Measurements from ENCODE around the gene PATJ.
"Not testable (repeated sequence)": the region's sequence is repeated elsewhere in the genome, so short reads cannot be mapped to it uniquely, and the experiment has no call there.

The PATJ gene

GRCh38 chr1:61741711-61742619, at the start of gene PATJ:
Gene PATJ, plus strand, starts transcription at chr1:61742480. Its CDS starts 20,413 bp downstream, at chr1:61762893.
- intact Hi-C loops (cut with micrococcal nuclease), result no loop called here
- Mint-ChIP-seq H3K4me1 (ENCODE audit: low read depth) (peaks cover 18% of the 10 kb centered on the region), H3K9me3 (no peaks in the 10 kb centered on the region), H3K36me3 (ENCODE audit: low read depth) (no peaks in the 10 kb centered on the region), H3K27ac (peak within 1 kb of the TSS; percentile 39), H3K27me3 (peaks cover 27% of the 10 kb centered on the region), H3K4me3 (peak within 1 kb of the TSS; percentile 79)

- H3K36me3 Mint-ChIP-seq (ENCODE audit: low read depth), result peaks cover 93% of the 10 kb centered on the region
- no peak overlapping the region for H3K27ac Mint-ChIP-seq
- H3K9me3 Mint-ChIP-seq, result no peaks in the 10 kb centered on the region
- H3K4me1 Mint-ChIP-seq (ENCODE audit: low read depth), result no peaks in the 10 kb centered on the region
- H3K27me3 Mint-ChIP-seq, result no peaks in the 10 kb centered on the region
- H3K4me3 Mint-ChIP-seq, result no peak overlapping the region
- intact Hi-C loops (cut with micrococcal nuclease), result no loop called here
These were observed 42.1 kb upstream of the PATJ start for GRCh38 chr1:61699911-61700851.

GRCh38 chr1:61708953-61709907, 33.0 kb upstream of the PATJ start:
- H3K4me1 Mint-ChIP-seq (ENCODE audit: low read depth), result no peaks in the 10 kb centered on the region
- intact Hi-C loops (cut with micrococcal nuclease), result no loop called here
- H3K27ac Mint-ChIP-seq, result no peak overlapping the region
- H3K36me3 Mint-ChIP-seq (ENCODE audit: low read depth), result peaks cover 77% of the 10 kb centered on the region
- H3K4me3 Mint-ChIP-seq, result no peak overlapping the region
- H3K9me3 Mint-ChIP-seq, result no peaks in the 10 kb centered on the region
- no peaks in the 10 kb centered on the region for H3K27me3 Mint-ChIP-seq

GRCh38 chr1:61709908-61710289, 32.4 kb upstream of the PATJ start:
- Mint-ChIP-seq H3K4me3 (no peak overlapping the region), H3K27me3 (no peaks in the 10 kb centered on the region), H3K27ac (no peak overlapping the region), H3K9me3 (no peaks in the 10 kb centered on the region), H3K36me3 (ENCODE audit: low read depth) (peaks cover 77% of the 10 kb centered on the region), H3K4me1 (ENCODE audit: low read depth) (no peaks in the 10 kb centered on the region)
- intact Hi-C loops (cut with micrococcal nuclease), result no loop called here

- H3K27me3 Mint-ChIP-seq; H3K27ac Mint-ChIP-seq; H3K4me3 Mint-ChIP-seq; H3K9me3 Mint-ChIP-seq; intact Hi-C loops (cut with micrococcal nuclease); H3K4me1 Mint-ChIP-seq (ENCODE audit: low read depth): not testable (repeated sequence)
- H3K36me3 Mint-ChIP-seq (ENCODE audit: low read depth), result peaks cover 66% of the 10 kb centered on the region
These were observed 31.0 kb upstream of the PATJ start for GRCh38 chr1:61711257-61711656.

GRCh38 chr1:61711969-61712368, 30.3 kb upstream of the PATJ start:
- no peaks in the 10 kb centered on the region for H3K9me3 Mint-ChIP-seq
- no peak overlapping the region for H3K27ac Mint-ChIP-seq
- H3K4me3 Mint-ChIP-seq, result no peak overlapping the region
- H3K36me3 Mint-ChIP-seq (ENCODE audit: low read depth), result peaks cover 59% of the 10 kb centered on the region
- intact Hi-C loops (cut with micrococcal nuclease), result no loop called here
- no peaks in the 10 kb centered on the region for H3K4me1 Mint-ChIP-seq (ENCODE audit: low read depth)
- H3K27me3 Mint-ChIP-seq, result no peaks in the 10 kb centered on the region

GRCh38 chr1:61718996-61719663, 23.1 kb upstream of the PATJ start:
- H3K9me3 Mint-ChIP-seq; intact Hi-C loops (cut with micrococcal nuclease); H3K4me3 Mint-ChIP-seq; H3K27ac Mint-ChIP-seq; H3K27me3 Mint-ChIP-seq: not testable (repeated sequence)
- H3K36me3 Mint-ChIP-seq (ENCODE audit: low read depth), result peaks cover 49% of the 10 kb centered on the region
- H3K4me1 Mint-ChIP-seq (ENCODE audit: low read depth), result peaks cover 16% of the 10 kb centered on the region

GRCh38 chr1:61724506-61724812, 17.8 kb upstream of the PATJ start:
- H3K36me3 Mint-ChIP-seq (ENCODE audit: low read depth), result peaks cover 27% of the 10 kb centered on the region

GRCh38 chr1:61724813-61725694, 17.2 kb upstream of the PATJ start, which contains the start of gene TM2D1:
Gene TM2D1, minus strand, starts transcription at chr1:61725141. Its CDS starts 21 bp downstream, at chr1:61725120.
- peaks cover 24% of the 10 kb centered on the region for H3K36me3 Mint-ChIP-seq (ENCODE audit: low read depth)
- intact Hi-C loops (cut with micrococcal nuclease), result loop anchor here (2.0 kb wide), 1 partner anchor 646 kb away; no protein-coding TSS in a partner anchor
- no peaks in the 10 kb centered on the region for H3K9me3 Mint-ChIP-seq
- peaks cover 17% of the 10 kb centered on the region for H3K4me1 Mint-ChIP-seq (ENCODE audit: low read depth)
- peak within 1 kb of the TSS; percentile 100 for H3K27ac Mint-ChIP-seq
- peak within 1 kb of the TSS; percentile 99 for H3K4me3 Mint-ChIP-seq
- H3K27me3 Mint-ChIP-seq, result no peaks in the 10 kb centered on the region

More at GRCh38 chr1:61724506-61724812, 17.8 kb upstream of the PATJ start:
- peaks cover 17% of the 10 kb centered on the region for H3K4me1 Mint-ChIP-seq (ENCODE audit: low read depth)
- H3K27ac Mint-ChIP-seq, result peak overlapping the region; percentile 100
- intact Hi-C loops (cut with micrococcal nuclease), result loop anchor here (2.0 kb wide), 1 partner anchor 646 kb away; no protein-coding TSS in a partner anchor
- H3K4me3 Mint-ChIP-seq, result peak overlapping the region; percentile 99
- no peaks in the 10 kb centered on the region for H3K9me3 Mint-ChIP-seq
- no peaks in the 10 kb centered on the region for H3K27me3 Mint-ChIP-seq

GRCh38 chr1:61727544-61727943, 14.7 kb upstream of the PATJ start:
- Mint-ChIP-seq H3K4me1 (ENCODE audit: low read depth) (peaks cover 11% of the 10 kb centered on the region), H3K4me3 (no peak overlapping the region), H3K27me3 (no peaks in the 10 kb centered on the region)

GRCh38 chr1:61730679-61731078, 11.6 kb upstream of the PATJ start:
- intact Hi-C loops (cut with micrococcal nuclease); H3K4me3 Mint-ChIP-seq; H3K36me3 Mint-ChIP-seq (ENCODE audit: low read depth); H3K4me1 Mint-ChIP-seq (ENCODE audit: low read depth); H3K27ac Mint-ChIP-seq; H3K27me3 Mint-ChIP-seq; H3K9me3 Mint-ChIP-seq: not testable (repeated sequence)

More at GRCh38 chr1:61727544-61727943, 14.7 kb upstream of the PATJ start:
- peaks cover 9% of the 10 kb centered on the region for H3K36me3 Mint-ChIP-seq (ENCODE audit: low read depth)
- intact Hi-C loops (cut with micrococcal nuclease), result no loop called here
- no peaks in the 10 kb centered on the region for H3K9me3 Mint-ChIP-seq
- no peak overlapping the region for H3K27ac Mint-ChIP-seq

GRCh38 chr1:61732726-61733125, 9.6 kb upstream of the PATJ start:
- no peaks in the 10 kb centered on the region for H3K36me3 Mint-ChIP-seq (ENCODE audit: low read depth)
- H3K27me3 Mint-ChIP-seq, result no peaks in the 10 kb centered on the region
- intact Hi-C loops (cut with micrococcal nuclease), result no loop called here
- no peak overlapping the region for H3K4me3 Mint-ChIP-seq
- no peaks in the 10 kb centered on the region for H3K9me3 Mint-ChIP-seq
- H3K4me1 Mint-ChIP-seq (ENCODE audit: low read depth), result peaks cover 6% of the 10 kb centered on the region
- no peak overlapping the region for H3K27ac Mint-ChIP-seq
